ENCODE data around the gene OSMR.

OSMR gene

DNA sequence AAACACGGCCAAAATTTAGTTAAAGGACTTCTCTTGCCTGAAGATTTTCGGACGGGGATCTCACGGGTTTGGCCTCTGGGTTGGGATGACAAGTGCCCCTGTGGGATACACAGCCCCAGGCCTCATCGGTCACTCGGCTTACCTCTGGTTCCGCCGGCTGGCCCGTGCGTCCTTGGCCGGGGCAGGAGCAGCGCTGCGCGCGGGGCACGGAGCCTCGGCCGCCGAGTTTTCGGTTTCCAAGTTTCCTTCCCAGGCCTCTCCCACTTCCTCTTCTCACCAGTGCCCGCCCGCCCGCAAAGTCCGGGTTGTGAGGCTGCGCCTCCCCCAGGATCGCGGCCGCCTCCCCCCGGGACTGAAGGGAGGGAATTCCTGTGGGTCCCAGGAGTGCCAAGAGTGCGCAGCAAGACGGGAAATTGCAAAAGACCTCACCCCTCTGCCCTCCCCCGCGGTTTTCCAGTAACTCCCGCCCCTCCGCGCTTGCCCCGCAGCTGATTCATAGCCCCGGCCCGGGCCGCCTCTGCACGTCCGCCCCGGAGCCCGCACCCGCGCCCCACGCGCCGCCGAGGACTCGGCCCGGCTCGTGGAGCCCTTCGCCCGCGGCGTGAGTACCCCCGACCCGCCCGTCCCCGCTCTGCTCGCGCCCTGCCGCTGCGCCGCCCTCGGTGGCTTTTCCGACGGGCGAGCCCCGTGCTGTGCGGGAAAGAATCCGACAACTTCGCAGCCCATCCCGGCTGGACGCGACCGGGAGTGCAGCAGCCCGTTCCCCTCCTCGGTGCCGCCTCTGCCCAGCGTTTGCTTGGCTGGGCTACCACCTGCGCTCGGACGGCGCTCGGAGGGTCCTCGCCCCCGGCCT is at the start of gene OSMR:
Gene OSMR, plus strand, starts transcription at position 487 of the 853 bp plus-strand sequence. CDS start 23,033 bp downstream, outside the sequence.
- DNase-seq (ENCODE audit: low read depth in 2 of 2), result peak in 1 of 2 donors; percentile 18

- no peak for DNase-seq (ENCODE audit: low read depth in 2 of 2)
Observed at GRCh38 chr5:38796742-38797108, 49.1 kb upstream of the OSMR start.

DNA sequence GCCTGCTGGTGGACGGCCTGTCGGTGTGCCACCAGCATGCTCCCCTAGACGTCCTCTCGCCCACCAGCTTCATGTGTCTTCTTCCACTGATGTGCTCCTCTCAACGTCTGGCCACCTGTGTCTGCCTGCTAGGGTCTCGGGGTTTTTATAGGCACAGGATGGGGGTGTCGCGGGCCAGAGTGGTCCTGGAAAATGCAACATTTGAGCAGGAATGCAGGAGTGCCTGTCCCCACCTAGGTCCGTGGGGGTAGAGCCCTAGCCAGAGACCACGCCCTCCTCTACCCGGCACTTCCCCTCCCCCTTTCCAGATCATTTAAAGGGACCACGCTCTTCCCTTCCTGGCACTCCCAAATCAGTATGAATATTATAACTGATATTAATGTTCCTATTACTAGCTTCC is 48.0 kb upstream of the OSMR start:
- no peak for DNase-seq (ENCODE audit: low read depth in 2 of 2)

DNA sequence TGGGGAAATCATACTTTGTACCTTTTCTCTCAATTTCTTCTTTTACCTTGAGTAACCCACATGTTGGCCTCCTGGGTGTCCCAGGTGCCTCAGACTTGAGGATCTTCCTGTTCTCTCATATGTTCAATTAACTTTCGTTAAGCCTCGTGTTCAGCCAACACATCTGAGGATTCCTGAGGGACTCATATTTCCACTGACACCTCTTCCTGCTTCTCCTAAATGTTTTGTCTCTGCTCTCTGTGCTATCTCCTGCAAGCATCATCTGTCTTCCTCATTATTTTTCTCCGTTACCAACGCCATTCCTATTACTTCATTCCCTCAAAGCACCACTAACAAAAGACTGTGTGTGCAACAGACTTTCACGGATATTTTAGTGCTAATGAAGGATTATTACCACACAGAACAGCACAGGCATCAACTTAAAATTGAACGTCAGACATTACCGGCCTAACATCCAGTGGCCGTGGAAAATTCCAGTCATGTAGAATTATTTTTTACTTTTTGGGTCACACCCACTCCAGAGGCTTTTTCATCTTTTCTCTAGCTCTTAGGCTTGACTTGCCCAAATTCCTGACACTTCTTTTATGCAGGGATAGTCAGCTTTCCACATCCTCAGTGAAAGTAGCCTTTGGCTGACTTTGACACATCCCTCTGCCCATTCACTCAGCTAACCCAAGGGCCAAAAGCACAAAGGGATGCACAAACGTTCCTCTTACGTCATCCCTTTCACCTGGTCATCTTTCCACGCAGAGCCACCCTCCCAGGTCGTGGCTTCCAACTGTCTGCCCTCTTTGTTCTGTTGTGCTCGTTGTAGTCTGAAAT is 46.0 kb upstream of the OSMR start:
- DNase-seq (ENCODE audit: low read depth in 2 of 2), result no peak

DNA sequence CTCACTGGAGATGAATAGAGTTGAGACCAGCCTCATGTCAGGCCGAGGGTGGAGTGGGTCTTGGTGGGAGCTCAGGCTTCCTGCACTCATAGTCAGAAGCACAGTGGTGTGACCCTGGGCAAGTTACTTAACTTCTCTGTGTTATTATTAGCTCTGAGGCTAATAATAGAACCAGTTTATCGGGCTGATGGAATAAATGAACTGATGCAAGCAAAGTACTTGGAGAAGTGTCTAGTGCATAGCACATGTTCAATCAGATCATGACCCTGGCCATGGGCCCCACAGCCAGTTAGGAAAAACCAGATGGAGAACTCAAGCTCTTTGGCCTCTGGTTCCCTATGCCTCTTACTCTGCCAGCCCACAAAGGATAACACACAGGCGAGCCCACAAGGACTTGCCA is 45.3 kb upstream of the OSMR start:
- DNase-seq (ENCODE audit: low read depth in 2 of 2), result no peak

DNA sequence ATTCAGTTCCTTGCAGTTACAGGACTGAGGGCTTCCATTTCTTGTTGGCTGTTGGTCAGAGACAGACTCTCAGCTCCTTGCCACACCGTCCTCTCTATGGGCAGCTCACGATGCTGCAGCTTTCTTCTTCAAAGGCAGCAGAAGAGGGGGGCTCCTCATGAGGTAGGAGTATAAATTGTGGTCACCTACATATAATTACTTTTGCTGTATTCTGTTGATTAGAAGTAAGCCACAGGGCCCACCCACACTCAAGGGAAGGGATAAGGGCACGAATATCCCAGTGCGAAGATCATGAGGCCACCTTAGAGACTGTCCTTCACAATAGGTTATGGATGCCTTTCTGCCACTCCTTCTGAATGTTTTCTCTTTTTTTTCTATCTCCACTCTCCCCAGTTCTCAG is 43.7 kb upstream of the OSMR start:
- no peak for DNase-seq (ENCODE audit: low read depth in 2 of 2)

DNA sequence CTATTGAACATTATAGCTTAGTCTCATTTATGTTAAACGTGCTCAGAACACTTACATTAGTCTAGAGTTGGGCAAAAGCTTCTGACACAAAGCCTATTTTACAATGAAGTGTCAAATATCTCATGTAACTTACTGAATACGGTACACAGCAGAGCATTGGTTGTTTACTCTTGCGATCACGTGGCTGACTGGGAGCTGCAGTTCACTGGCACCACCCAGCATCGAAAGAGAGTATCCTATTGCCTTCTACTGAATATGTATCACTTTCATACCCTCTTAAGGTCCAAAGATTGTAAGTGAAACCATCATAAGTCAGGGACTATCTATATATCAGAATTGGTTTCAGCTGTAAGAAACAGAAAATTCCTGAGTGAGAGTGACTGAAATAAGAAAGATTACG is 42.6 kb upstream of the OSMR start:
- no peak for DNase-seq (ENCODE audit: low read depth in 2 of 2)

GRCh38 chr5:38806775-38807258 is 39.0 kb upstream of the OSMR start:
- DNase-seq (ENCODE audit: low read depth in 2 of 2), result no peak

GRCh38 chr5:38807570-38808483 is 38.0 kb upstream of the OSMR start:
- DNase-seq (ENCODE audit: low read depth in 2 of 2), result no peak

DNA sequence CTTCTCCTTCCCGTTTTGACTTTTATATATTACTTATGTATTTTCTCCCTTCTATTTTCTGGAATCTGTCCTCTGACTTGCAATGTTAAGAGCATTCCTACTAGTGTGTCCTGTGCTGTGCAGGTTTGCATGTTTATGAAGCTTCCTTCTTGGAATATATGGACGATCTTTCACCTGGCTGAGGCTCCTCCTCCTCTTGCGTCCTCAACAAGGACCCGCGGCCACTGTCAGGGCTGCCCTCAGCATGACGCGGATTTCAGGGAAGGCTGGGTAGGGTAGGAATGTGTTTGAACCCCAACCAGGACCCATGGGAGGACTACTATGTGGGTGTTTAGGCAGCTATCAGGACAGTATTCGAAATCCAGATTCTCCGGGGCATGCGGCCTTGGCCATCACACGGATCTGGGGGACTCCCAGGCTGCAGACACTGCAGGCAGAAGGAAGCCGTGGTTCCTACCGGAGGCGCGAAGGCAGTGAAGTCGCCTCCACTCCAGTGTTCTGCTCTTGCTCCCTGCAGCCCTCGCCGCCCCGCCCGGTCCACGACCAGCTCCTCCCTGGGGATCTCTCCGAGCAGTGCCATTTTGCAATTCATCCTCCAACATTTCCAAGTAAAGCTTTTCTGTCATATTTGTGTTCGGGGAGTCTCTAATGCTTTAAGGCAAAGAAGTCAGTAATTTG is 37.0 kb upstream of the OSMR start:
- no peak for DNase-seq (ENCODE audit: low read depth in 2 of 2)

GRCh38 chr5:38809388-38810359 is 36.1 kb upstream of the OSMR start:
- DNase-seq (ENCODE audit: low read depth in 2 of 2), result peak; percentile 27 to 46

GRCh38 chr5:38814879-38815278 is 30.9 kb upstream of the OSMR start:
- no peak for DNase-seq (ENCODE audit: low read depth in 2 of 2)

DNA sequence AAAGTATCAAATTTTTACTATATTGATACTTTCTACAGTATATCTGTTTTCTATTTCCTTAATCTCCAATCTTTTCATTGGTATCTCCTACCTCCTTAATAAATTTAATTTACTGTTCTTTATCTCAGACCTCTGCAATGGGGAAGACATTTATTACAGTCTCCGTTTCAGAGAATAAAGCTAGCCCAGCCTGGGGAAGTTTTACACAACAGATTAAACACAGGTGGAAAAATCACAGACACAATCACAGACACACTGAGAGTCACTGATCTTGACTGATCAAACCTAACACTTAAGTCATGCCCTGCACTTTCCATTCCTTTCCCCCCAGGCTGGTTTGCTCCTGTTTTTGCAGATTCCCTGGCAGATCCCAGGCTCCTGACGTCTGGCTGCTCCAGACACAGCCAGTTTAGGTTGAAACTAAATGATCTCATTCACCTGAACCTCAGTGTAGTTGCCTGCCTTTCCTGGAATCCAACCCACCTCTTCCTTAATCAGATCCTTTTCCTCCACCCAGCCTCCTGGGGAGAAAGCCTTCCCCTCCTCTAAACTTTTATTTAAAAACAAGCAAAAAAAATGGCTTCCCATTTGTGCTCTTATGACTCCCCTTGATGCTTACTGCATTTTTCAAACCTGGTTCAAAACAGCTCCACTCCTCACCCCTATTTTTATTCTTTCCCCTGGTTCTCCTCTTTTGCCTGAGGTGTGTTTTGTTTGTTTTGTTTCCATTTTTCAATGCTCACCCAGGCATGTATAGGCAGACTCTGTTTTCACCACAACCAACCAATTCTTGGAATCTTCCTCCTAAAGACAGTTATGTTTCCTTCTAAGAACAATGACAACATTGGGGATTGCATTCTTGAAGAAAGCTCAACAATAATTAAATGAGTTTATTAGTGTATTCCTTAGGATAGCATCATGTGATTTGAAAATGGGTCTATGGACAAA is 29.5 kb upstream of the OSMR start:
- DNase-seq (ENCODE audit: low read depth in 2 of 2), result no peak

DNA sequence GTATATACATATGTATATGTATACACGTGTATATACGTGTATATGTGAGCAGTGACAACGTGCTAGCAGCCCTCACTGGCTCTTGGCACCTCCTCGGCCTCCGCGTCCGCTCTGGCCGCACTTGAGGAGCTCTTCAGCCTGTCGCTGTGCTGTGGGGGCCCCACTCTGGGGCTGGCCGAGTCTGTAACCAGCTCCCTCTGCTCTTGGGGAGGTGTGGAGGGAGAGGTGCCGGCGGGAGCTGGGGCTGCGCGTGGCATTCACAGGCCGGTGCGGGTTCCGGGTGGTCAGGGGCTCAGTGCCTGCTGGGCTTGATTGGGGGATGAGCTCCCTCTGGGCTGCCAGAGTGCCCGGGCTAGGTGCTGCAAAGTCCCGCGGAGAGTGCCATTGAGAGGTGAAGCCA is 24.1 kb upstream of the OSMR start:
- DNase-seq (ENCODE audit: low read depth in 2 of 2), result no peak

- no peak for DNase-seq (ENCODE audit: low read depth in 2 of 2)
Observed at GRCh38 chr5:38823503-38823902, 22.3 kb upstream of the OSMR start.

- no peak for DNase-seq (ENCODE audit: low read depth in 2 of 2)
Observed at GRCh38 chr5:38824821-38825220, 21.0 kb upstream of the OSMR start.

- DNase-seq (ENCODE audit: low read depth in 2 of 2), result no peak
Observed at GRCh38 chr5:38825494-38825893, 20.3 kb upstream of the OSMR start.

GRCh38 chr5:38827525-38827924 is 18.3 kb upstream of the OSMR start:
- no peak for DNase-seq (ENCODE audit: low read depth in 2 of 2)

- DNase-seq (ENCODE audit: low read depth in 2 of 2), result no peak
Observed at GRCh38 chr5:38830521-38831051, 15.2 kb upstream of the OSMR start.

All from stimulated activated CD8-positive, alpha-beta memory T cell treated with anti-CD3 and anti-CD28 coated beads, Interleukin-2, amount 100 ng/mL, for 48 hours (primary cell).